ENCODE measurements around the gene EEA1.

DNA sequence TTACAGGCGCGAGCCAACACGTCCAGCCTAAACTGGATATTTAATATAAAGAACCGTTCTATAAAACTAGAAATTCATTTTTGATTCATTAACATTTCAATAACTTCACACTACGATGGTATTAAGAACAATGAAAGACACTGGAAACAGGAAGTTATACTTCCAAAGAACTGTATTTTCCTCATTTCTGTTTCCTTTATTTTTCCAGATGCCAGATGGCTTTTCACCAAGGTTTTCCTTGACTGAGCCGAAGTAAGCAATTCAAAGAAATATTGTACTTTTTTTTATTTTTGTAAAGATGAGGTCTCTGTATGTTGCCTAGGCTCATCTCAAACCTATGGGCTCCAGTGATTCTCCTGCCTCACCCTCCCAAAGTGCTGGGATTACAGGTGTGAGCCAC lies 28.2 kb downstream of the EEA1 start:
- TF ChIP-seq, protein P1, sequence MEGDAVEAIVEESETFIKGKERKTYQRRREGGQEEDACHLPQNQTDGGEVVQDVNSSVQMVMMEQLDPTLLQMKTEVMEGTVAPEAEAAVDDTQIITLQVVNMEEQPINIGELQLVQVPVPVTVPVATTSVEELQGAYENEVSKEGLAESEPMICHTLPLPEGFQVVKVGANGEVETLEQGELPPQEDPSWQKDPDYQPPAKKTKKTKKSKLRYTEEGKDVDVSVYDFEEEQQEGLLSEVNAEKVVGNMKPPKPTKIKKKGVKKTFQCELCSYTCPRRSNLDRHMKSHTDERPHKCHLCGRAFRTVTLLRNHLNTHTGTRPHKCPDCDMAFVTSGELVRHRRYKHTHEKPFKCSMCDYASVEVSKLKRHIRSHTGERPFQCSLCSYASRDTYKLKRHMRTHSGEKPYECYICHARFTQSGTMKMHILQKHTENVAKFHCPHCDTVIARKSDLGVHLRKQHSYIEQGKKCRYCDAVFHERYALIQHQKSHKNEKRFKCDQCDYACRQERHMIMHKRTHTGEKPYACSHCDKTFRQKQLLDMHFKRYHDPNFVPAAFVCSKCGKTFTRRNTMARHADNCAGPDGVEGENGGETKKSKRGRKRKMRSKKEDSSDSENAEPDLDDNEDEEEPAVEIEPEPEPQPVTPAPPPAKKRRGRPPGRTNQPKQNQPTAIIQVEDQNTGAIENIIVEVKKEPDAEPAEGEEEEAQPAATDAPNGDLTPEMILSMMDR (IDR thresholded peaks at IDR 0.05 in 4 of 5, conservative IDR thresholded peaks at IDR 0.05 in 1 of 5): no peak
- TF ChIP-seq POLR2A (IDR thresholded peaks at IDR 0.05): no peak

Data from gastrocnemius medialis (tissue), 4 donors.